PC-3 (cell line): Measurements from ENCODE around the gene PBX3.

ENCODE experiments used
- EZH2 ChIP-seq: fragments of 300-600 bp; sonication (generic); IDR thresholded peaks from one replicate; pipeline ENCODE4 v1.6.1; 2017; ENCODE audit warnings: antibody characterized with exemption, mild to moderate bottlenecking, low read length; ENCODE audit not compliant: unreplicated experiment
- EZH2phosphoT487 ChIP-seq: fragments of 300-600 bp; sonication (generic); IDR thresholded peaks from 2 replicates; pipeline ENCODE4 v1.6.1; 2018; ENCODE audit warnings: mild to moderate bottlenecking, antibody characterized with exemption, low read length, borderline replicate concordance
- TF ChIP-seq, protein P1 (sequence below): fragments of 300-600 bp; sonication (generic); conservative IDR thresholded peaks from 2 replicates; pipeline ENCODE4 v1.5.1; 2017; ENCODE audit warnings: antibody characterized with exemption, low read depth, mild to moderate bottlenecking, low read length

DNA sequence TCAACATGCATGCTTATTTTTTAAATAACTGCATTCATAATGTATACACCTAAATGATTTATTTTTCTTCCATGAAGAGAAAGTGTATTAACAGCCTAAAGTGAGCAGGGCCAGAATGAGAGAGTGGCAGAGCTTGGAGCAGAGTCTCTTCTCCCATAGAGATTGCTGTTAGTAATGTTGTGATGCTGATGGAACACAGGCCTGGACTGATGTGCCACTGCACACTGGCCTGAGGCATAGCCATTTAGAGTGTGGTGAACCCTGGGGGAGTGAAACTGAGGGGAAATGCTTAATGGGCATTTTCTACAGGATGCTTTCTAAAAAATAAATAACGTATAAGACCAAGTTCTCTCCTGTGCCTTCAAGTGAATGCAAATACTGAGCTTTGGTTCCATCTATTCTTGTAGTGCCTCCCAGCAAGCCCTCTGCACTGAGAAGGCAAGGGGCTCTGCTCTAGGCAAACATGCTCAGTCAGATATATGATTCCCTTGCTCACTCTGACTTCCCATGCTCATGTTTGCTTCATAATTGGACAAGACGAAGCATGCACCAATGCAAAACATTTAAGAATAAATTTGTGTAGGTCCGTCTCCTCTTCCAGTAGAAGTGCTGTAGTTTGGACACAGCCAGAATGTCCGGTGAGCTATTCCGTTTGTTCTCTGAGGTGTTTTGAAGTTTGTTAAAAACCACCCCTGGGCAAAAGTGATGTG, 185.7 kb downstream of the PBX3 start:
- TF ChIP-seq, protein P1, sequence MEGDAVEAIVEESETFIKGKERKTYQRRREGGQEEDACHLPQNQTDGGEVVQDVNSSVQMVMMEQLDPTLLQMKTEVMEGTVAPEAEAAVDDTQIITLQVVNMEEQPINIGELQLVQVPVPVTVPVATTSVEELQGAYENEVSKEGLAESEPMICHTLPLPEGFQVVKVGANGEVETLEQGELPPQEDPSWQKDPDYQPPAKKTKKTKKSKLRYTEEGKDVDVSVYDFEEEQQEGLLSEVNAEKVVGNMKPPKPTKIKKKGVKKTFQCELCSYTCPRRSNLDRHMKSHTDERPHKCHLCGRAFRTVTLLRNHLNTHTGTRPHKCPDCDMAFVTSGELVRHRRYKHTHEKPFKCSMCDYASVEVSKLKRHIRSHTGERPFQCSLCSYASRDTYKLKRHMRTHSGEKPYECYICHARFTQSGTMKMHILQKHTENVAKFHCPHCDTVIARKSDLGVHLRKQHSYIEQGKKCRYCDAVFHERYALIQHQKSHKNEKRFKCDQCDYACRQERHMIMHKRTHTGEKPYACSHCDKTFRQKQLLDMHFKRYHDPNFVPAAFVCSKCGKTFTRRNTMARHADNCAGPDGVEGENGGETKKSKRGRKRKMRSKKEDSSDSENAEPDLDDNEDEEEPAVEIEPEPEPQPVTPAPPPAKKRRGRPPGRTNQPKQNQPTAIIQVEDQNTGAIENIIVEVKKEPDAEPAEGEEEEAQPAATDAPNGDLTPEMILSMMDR = no peak
- TF ChIP-seq EZH2phosphoT487 (no peak), EZH2 (no peak)
